ENCODE measurements around the gene IL16.

IL16 gene

DNA sequence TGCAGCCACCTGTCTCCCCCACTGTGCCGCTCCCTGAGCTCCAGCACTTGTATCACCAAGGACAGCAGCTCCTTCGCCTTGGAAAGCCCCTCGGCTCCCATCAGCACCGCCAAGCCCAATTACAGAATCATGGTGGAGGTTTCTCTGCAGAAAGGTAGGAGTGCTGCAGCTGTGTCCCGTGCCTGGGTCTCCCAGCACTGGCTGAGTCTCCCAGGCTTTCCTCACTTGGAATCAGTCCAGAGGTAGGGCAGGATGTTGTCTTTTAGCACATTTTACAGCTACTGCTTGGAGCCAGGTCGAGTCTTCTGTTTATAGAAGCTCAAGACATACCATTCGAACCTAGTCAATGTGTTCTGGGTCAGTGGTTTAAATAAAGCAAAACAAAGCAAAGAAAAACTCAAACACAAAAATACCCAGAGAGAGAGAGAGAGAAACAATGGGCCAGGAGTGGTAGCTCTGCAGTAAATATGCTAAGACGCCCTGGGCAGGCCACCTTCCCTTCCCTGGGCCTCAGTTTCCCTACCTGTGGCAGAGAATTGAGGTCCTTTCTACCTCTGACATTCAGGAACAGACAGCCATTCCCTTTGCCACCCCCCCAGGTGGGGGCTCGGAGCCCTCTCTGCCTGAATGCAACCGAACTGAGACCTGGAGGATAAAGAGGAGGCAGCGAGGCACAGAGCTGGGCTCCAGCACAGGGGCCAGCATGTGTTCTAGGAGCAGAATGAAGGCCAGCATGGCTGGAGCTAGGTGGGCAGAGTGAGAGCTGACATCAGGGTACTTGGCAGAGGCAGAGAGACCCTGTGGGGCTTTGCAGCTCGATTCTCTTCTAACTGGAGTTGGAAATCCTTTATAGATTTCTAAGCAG lies 83.2 kb downstream of the IL16 start:
- H2AFZ ChIP-seq, result no peak overlapping the region
- H3K9me3 ChIP-seq (ENCODE audit: control insufficient read depth, low read length), result no peaks in the 10 kb centered on the region
- H3K4me2 ChIP-seq (ENCODE audit: low read length), result no peak overlapping the region
- H3K9ac ChIP-seq, result no peak overlapping the region
- H3K4me3 ChIP-seq (ENCODE audit: low read depth, low read length), result no peak overlapping the region
- no peaks in the 10 kb centered on the region for H3K79me2 ChIP-seq
- no peaks in the 10 kb centered on the region for H3K36me3 ChIP-seq (ENCODE audit: control insufficient read depth, insufficient read depth, low read length)
- no peaks in the 10 kb centered on the region for H3K27me3 ChIP-seq (ENCODE audit: control insufficient read depth, insufficient read depth, low read length)
- TF ChIP-seq, protein P1, sequence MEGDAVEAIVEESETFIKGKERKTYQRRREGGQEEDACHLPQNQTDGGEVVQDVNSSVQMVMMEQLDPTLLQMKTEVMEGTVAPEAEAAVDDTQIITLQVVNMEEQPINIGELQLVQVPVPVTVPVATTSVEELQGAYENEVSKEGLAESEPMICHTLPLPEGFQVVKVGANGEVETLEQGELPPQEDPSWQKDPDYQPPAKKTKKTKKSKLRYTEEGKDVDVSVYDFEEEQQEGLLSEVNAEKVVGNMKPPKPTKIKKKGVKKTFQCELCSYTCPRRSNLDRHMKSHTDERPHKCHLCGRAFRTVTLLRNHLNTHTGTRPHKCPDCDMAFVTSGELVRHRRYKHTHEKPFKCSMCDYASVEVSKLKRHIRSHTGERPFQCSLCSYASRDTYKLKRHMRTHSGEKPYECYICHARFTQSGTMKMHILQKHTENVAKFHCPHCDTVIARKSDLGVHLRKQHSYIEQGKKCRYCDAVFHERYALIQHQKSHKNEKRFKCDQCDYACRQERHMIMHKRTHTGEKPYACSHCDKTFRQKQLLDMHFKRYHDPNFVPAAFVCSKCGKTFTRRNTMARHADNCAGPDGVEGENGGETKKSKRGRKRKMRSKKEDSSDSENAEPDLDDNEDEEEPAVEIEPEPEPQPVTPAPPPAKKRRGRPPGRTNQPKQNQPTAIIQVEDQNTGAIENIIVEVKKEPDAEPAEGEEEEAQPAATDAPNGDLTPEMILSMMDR (IDR thresholded peaks at IDR 0.05), result no peak
- H3K27ac ChIP-seq, result no peak overlapping the region
- H3K4me1 ChIP-seq, result peaks cover 3% of the 10 kb centered on the region

DNA sequence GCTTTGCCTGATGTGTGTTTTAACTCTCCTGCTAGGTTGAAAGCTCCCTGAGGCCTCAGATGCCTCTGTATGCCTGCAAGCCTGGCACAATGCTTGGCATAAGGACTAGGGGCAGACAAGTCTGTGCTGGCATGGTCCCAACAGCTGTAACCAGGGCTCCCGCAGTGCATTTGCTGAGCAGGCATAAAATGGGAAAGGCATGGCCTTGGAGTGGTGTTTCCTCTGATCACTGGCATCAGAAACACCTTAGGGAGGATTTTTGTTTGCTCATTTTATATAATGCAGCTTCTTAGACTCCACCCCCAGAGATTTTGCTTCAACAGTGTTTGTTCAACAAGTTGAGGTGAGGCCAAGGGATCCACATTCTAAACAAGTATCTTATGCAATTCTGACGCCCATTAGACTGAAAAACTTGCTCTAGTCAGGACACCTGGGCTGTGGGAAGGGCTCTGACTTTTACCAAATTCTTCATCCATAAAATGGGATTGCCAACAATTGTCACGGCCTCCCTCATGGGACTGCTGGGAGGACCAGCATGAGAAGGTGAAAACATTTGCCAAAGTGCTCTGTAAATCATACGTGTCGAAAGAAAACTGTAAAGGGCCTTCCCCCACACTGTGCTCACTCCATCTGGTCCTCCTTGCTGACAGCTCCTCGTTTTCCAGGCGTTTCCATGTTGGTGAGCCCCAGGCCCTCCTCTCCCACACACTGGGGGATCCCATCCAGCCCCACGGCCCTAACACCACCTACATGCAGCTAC lies 84.2 kb downstream of the IL16 start:
- H3K4me3 ChIP-seq (ENCODE audit: low read depth, low read length), result no peak overlapping the region
- H3K36me3 ChIP-seq (ENCODE audit: control insufficient read depth, insufficient read depth, low read length), result no peaks in the 10 kb centered on the region
- H2AFZ ChIP-seq, result no peak overlapping the region
- no peaks in the 10 kb centered on the region for H3K27me3 ChIP-seq (ENCODE audit: control insufficient read depth, insufficient read depth, low read length)
- no peak overlapping the region for H3K9ac ChIP-seq
- peaks cover 3% of the 10 kb centered on the region for H3K4me1 ChIP-seq
- no peaks in the 10 kb centered on the region for H3K79me2 ChIP-seq
- H3K4me2 ChIP-seq (ENCODE audit: low read length), result no peak overlapping the region
- no peak overlapping the region for H3K27ac ChIP-seq
- no peaks in the 10 kb centered on the region for H3K9me3 ChIP-seq (ENCODE audit: control insufficient read depth, low read length)
- TF ChIP-seq, protein P1 (IDR thresholded peaks at IDR 0.05), result no peak

DNA sequence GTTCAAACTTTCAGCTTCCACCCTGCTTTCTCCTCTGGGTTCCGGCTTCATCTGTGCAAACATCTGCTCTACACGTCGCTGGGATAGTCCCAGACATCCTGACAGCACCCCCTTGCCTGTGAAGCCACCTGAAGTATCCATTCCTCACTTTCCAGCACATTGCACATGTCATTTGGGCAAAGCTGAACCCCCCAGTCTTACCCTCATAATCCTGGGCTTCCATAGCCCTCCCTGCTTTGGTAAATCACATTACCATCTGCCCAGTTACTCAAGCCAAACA lies 84.7 kb downstream of the IL16 start:
- Histone ChIP-seq H3K4me1 (peaks cover 3% of the 10 kb centered on the region), H3K36me3 (ENCODE audit: control insufficient read depth, insufficient read depth, low read length) (no peaks in the 10 kb centered on the region), H3K27me3 (ENCODE audit: control insufficient read depth, insufficient read depth, low read length) (no peaks in the 10 kb centered on the region), H3K4me2 (ENCODE audit: low read length) (no peak overlapping the region), H3K27ac (no peak overlapping the region), H3K9ac (no peak overlapping the region), H2AFZ (no peak overlapping the region), H3K4me3 (ENCODE audit: low read depth, low read length) (no peak overlapping the region), H3K9me3 (ENCODE audit: control insufficient read depth, low read length) (no peaks in the 10 kb centered on the region), H3K79me2 (no peaks in the 10 kb centered on the region)
- TF ChIP-seq, protein P1 (IDR thresholded peaks at IDR 0.05), result no peak

DNA sequence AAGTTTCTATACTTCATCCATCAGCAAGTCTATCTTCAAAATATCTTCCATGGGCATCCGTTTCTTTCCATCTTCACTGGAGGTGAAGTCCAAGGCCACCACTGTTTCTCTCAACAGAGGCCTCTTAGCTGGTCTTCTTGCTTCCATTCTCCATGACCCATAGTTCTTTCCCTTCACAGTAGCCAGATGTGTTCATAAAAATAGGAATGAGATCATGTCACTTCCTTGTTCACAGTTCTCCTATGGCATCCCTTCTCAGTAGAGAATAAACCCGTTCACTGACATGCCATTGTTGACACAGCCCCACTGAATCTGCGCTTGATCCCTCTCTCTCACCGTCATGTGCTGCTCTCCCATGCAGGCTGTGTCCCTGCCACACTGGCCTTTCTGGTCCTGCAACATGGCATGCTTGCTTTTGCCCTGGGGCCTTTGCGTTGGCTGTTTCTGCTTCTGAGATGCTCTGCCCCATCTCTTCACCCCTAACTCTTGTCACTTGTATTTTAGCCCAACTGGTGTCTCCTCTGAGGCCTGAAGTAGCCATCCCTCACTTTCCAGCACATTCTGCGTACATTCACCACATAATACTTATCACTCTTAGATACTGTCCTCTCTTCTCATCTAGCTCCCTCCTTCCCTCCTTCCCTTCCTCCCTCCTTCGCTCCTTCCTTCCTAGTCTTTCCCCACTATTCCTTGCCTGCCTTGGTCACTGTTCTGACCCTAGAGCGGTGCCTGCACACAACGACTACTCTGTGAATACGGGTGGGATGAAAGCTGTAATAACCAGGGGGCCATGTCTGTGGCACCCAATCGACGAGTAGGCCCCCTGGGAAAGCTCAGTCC lies 85.3 kb downstream of the IL16 start:
- Histone ChIP-seq H3K36me3 (ENCODE audit: control insufficient read depth, insufficient read depth, low read length) (no peaks in the 10 kb centered on the region), H3K9ac (no peak overlapping the region), H3K27ac (no peak overlapping the region), H2AFZ (no peak overlapping the region), H3K4me1 (peaks cover 3% of the 10 kb centered on the region), H3K9me3 (ENCODE audit: control insufficient read depth, low read length) (no peaks in the 10 kb centered on the region), H3K27me3 (ENCODE audit: control insufficient read depth, insufficient read depth, low read length) (no peaks in the 10 kb centered on the region), H3K4me2 (ENCODE audit: low read length) (no peak overlapping the region), H3K4me3 (ENCODE audit: low read depth, low read length) (no peak overlapping the region), H3K79me2 (no peaks in the 10 kb centered on the region)
- TF ChIP-seq, protein P1 (IDR thresholded peaks at IDR 0.05), result no peak
